Spleen (tissue), 7 donors: ENCODE data around the gene PXDN.

Experiments
- CTCF ChIP-seq, 11 experiments: fragments of 200-600 bp in 7 of 11; fragments of 450-650 bp in 4 of 11; sonication (generic) in 4 of 11; IDR thresholded peaks in 8 of 11; conservative IDR thresholded peaks in 3 of 11; 1 replicate in 7 of 11; 2 replicates in 4 of 11; pipeline versions ENCODE4 v1.4.0 to v1.8.0; 2016 to 2021; ENCODE audit warnings: antibody characterized with exemption in 11 of 11, inconsistent platforms in 4 of 11, mild to moderate bottlenecking in 1 of 11
- POLR2A ChIP-seq, 3 donors: fragments of 450-650 bp; IDR thresholded peaks; one replicate each; pipeline ENCODE4 v1.5.1; 2017; ENCODE audit warnings: antibody characterized with exemption in 3 of 3, mild to moderate bottlenecking in 1 of 3
- POLR2AphosphoS5 ChIP-seq, 3 donors: sonication (generic); formaldehyde crosslinking; IDR thresholded peaks; one replicate each; pipeline ENCODE4 v1.5.1; 2017; ENCODE audit warnings: antibody characterized with exemption in 3 of 3
- donor health status: DM: no; HTN: no; CAD: no; lungs with moderate emphysema.
- donor health status: DM: no; HTN: no; CAD: no.
- donor health status: DM: no; HTN: no; CAD: no.

- TF ChIP-seq CTCF (IDR thresholded peaks at IDR 0.05 in 8 of 11, conservative IDR thresholded peaks at IDR 0.05 in 3 of 11) (no peak), POLR2A (IDR thresholded peaks at IDR 0.05) (no peak), POLR2AphosphoS5 (IDR thresholded peaks at IDR 0.05) (no peak)
Observed at GRCh38 chr2:1688859-1689258, 55.5 kb downstream of the PXDN start.
